Neural cell (in vitro differentiated cells): ENCODE data around the gene PAPPA2. TPM values are rescaled to one million over a fixed set of nuclear protein-coding genes. Genes with fewer than 3 reads are reported as not detected.

Experiments
- H2AFZ ChIP-seq: fragments of 200-600, 300-800 bp; sonication (generic), shearing (Covaris generic); 2 replicates; pipeline ENCODE4 v1.6.0; 2014; ENCODE audit warnings: low read depth, mild to moderate bottlenecking, antibody characterized with exemption, low read length, moderate library complexity
- H3F3A ChIP-seq: fragments of 200-600 bp; shearing (Covaris generic); 2 replicates; pipeline ENCODE4 v1.6.1; 2016; ENCODE audit warnings: mild to moderate bottlenecking, moderate library complexity, mixed read lengths, antibody characterized with exemption, low read length; ENCODE audit not compliant: insufficient read depth, poor library complexity, severe bottlenecking
- H3K27ac ChIP-seq: fragments of 200-600, 300-800 bp; sonication (generic), shearing (Covaris generic); 2 replicates; pipeline ENCODE4 v1.5.1; 2014; ENCODE audit warnings: mild to moderate bottlenecking, low read length, moderate library complexity
- H3K27me3 ChIP-seq: fragments of 300-800, 200-600 bp; sonication (generic), shearing (Covaris generic); 2 replicates; pipeline ENCODE4 v1.6.0; 2014; ENCODE audit warnings: mild to moderate bottlenecking, low read depth, low read length, moderate library complexity; ENCODE audit not compliant: insufficient read depth
- H3K36me3 ChIP-seq: fragments of 300-800, 200-600 bp; sonication (generic), shearing (Covaris generic); 2 replicates; pipeline ENCODE4 v1.5.1; 2014; ENCODE audit warnings: mild to moderate bottlenecking, antibody characterized with exemption, low read length, moderate library complexity; ENCODE audit not compliant: insufficient read depth
- H3K4me2 ChIP-seq: fragments of 300-800, 200-600 bp; sonication (generic), shearing (Covaris generic); 2 replicates; pipeline ENCODE4 v1.6.0; 2014; ENCODE audit warnings: mild to moderate bottlenecking, low read length
- H3K4me3 ChIP-seq: fragments of 300-800, 200-600 bp; sonication (generic), shearing (Covaris generic); 2 replicates; pipeline ENCODE4 v1.5.1; 2014; ENCODE audit warnings: mild to moderate bottlenecking, low read length, moderate library complexity
- H3K79me2 ChIP-seq: fragments of 200-600 bp; shearing (Covaris generic); replicated peaks from 2 replicates; pipeline ENCODE4 v1.6.0; 2014; ENCODE audit warnings: mild to moderate bottlenecking, low read length, moderate library complexity; ENCODE audit not compliant: insufficient read depth
- H3K9ac ChIP-seq: fragments of 300-800, 200-600 bp; sonication (generic), shearing (Covaris generic); 2 replicates; pipeline ENCODE4 v1.6.1; 2016; ENCODE audit warnings: mild to moderate bottlenecking, low read length, mixed read lengths
- H3K9me2 ChIP-seq: fragments of 200-600 bp; shearing (Covaris generic); 2 replicates; pipeline ENCODE4 v1.6.1; 2016; ENCODE audit warnings: mild to moderate bottlenecking, low read length, mixed read lengths; ENCODE audit not compliant: insufficient read depth
- H3K9me3 ChIP-seq: fragments of 200-600, 300-800 bp; sonication (generic), shearing (Covaris generic); 2 replicates; pipeline ENCODE4 v1.6.1; 2016; ENCODE audit warnings: mild to moderate bottlenecking, mixed run types, low read length, moderate library complexity, mixed read lengths
- H4K20me1 ChIP-seq: fragments of 200-600 bp; shearing (Covaris generic); 2 replicates; pipeline ENCODE4 v1.6.1; 2016; ENCODE audit warnings: mild to moderate bottlenecking, mixed run types; ENCODE audit not compliant: insufficient read depth
- EP300 ChIP-seq: fragments of 450-650 bp; conservative IDR thresholded peaks from 2 replicates; pipeline ENCODE4 v1.6.1; 2014; ENCODE audit warnings: antibody characterized with exemption, mild to moderate bottlenecking, moderate library complexity; ENCODE audit not compliant: poor library complexity, severe bottlenecking
- EZH2 ChIP-seq: fragments of 200-600, 300-800 bp; shearing (Covaris generic), sonication (generic); IDR thresholded peaks from 2 replicates; pipeline ENCODE4 v1.6.1; 2014; ENCODE audit warnings: antibody characterized with exemption, low read length, borderline replicate concordance, mild to moderate bottlenecking; ENCODE audit not compliant: insufficient read depth, poor library complexity, severe bottlenecking
- MXI1 ChIP-seq: fragments of 450-650 bp; conservative IDR thresholded peaks from 2 replicates; pipeline ENCODE4 v1.6.1; 2014; ENCODE audit warnings: antibody characterized with exemption, mild to moderate bottlenecking; ENCODE audit not compliant: poor library complexity, severe bottlenecking
- POLR2AphosphoS5 ChIP-seq: IDR thresholded peaks from 2 replicates; pipeline ENCODE4 v1.6.1; 2012
- RAD21 ChIP-seq: fragments of 450-650 bp; conservative IDR thresholded peaks from 2 replicates; pipeline ENCODE4 v1.6.1; 2014; ENCODE audit warnings: antibody characterized with exemption, mild to moderate bottlenecking, moderate library complexity
- SMC3 ChIP-seq: fragments of 450-650 bp; conservative IDR thresholded peaks from 2 replicates; pipeline ENCODE4 v1.6.1; 2014; ENCODE audit warnings: antibody characterized with exemption, mild to moderate bottlenecking, moderate library complexity; ENCODE audit not compliant: poor library complexity
- TAF1 ChIP-seq: IDR thresholded peaks from 2 replicates; pipeline ENCODE4 v1.6.1; 2012; ENCODE audit warnings: low read depth
- polyA plus RNA-seq: library from polyadenylated mRNA; depleted of rRNA; stranded (reverse); fragments of >200 nt; gene quantifications from 2 replicates; pipeline ENCODE4 v1.2.3, GENCODE V29; 2014
- TF ChIP-seq, protein P1 (sequence below): fragments of 450-650 bp; IDR thresholded peaks from 2 replicates; pipeline ENCODE4 v1.5.1; 2014; ENCODE audit warnings: antibody characterized with exemption, mild to moderate bottlenecking, moderate library complexity; ENCODE audit not compliant: poor library complexity, severe bottlenecking
- TF ChIP-seq, protein P2 (sequence below): IDR thresholded peaks from 2 replicates; pipeline ENCODE4 v1.6.1; 2012; ENCODE audit warnings: borderline replicate concordance

The PAPPA2 gene
- polyA plus RNA-seq, 1 donor from 2014 or later, result 0.59 TPM

DNA sequence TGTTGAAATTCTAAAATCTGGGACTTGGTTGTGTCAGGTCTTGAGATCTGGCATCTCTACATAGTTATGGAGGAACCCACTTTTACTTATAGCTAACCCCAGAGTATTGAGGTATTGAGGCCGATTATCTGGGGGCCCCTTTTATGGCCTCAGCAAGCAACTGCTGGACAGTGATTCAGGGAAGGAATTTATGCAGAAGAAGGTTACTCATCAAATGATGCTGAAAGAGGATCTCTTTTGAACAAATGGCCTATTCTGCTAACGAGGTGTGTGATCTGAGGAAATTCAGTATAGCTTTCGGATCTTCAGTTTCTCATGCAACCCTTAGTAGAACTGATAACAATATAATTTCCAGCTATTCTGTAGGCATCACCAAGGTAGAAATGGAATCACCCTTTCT lies 239.9 kb downstream of the PAPPA2 start:
- no peak overlapping the region for H3K4me2 ChIP-seq

DNA sequence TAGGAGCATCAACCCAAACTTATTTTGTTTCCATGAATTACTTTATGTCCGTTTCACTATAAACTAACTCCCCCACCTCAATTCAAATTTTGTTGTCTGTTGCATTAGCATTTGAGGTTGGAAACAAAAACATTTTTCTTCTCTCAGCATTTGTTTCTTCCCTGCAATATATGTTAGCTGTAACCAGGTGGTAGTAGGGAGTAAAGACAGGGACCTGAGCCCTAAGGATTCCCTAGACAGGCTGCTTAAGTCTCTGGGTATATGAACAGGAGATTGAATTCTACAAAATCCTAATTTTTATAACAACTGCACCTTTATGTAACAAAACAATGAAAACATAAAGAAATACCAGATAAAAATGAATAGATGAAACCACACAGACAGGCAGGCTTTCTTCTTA lies 242.6 kb downstream of the PAPPA2 start:
- Histone ChIP-seq H2AFZ (no peak overlapping the region), H3K36me3 (no peaks in the 10 kb centered on the region), H3K27ac (no peak overlapping the region), H3F3A (no peaks in the 10 kb centered on the region), H3K9me2 (no peaks in the 10 kb centered on the region), H3K4me2 (no peak overlapping the region), H4K20me1 (no peaks in the 10 kb centered on the region), H3K9ac (no peak overlapping the region), H3K27me3 (no peaks in the 10 kb centered on the region), H3K4me3 (no peak overlapping the region), H3K79me2 (no peaks in the 10 kb centered on the region), H3K9me3 (no peaks in the 10 kb centered on the region)
- TF ChIP-seq, protein P1, sequence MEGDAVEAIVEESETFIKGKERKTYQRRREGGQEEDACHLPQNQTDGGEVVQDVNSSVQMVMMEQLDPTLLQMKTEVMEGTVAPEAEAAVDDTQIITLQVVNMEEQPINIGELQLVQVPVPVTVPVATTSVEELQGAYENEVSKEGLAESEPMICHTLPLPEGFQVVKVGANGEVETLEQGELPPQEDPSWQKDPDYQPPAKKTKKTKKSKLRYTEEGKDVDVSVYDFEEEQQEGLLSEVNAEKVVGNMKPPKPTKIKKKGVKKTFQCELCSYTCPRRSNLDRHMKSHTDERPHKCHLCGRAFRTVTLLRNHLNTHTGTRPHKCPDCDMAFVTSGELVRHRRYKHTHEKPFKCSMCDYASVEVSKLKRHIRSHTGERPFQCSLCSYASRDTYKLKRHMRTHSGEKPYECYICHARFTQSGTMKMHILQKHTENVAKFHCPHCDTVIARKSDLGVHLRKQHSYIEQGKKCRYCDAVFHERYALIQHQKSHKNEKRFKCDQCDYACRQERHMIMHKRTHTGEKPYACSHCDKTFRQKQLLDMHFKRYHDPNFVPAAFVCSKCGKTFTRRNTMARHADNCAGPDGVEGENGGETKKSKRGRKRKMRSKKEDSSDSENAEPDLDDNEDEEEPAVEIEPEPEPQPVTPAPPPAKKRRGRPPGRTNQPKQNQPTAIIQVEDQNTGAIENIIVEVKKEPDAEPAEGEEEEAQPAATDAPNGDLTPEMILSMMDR, result no peak
- TF ChIP-seq EP300, result no peak
- no peak for TF ChIP-seq MXI1
- no peak for TF ChIP-seq SMC3
- TF ChIP-seq TAF1, result no peak
- no peak for TF ChIP-seq POLR2AphosphoS5
- TF ChIP-seq RAD21, result no peak

More for the DNA sequence above, 239.9 kb downstream of the PAPPA2 start:
- Histone ChIP-seq H2AFZ (no peak overlapping the region), H4K20me1 (no peaks in the 10 kb centered on the region), H3K79me2 (no peaks in the 10 kb centered on the region), H3K9me3 (no peaks in the 10 kb centered on the region), H3K36me3 (no peaks in the 10 kb centered on the region), H3K4me3 (no peak overlapping the region), H3F3A (no peaks in the 10 kb centered on the region), H3K27ac (no peak overlapping the region), H3K9me2 (no peaks in the 10 kb centered on the region), H3K27me3 (no peaks in the 10 kb centered on the region), H3K9ac (no peak overlapping the region)
- TF ChIP-seq POLR2AphosphoS5 (no peak), EP300 (no peak), SMC3 (no peak), RAD21 (no peak), TAF1 (no peak), MXI1 (no peak), EZH2 (no peak)
- TF ChIP-seq, protein P2, sequence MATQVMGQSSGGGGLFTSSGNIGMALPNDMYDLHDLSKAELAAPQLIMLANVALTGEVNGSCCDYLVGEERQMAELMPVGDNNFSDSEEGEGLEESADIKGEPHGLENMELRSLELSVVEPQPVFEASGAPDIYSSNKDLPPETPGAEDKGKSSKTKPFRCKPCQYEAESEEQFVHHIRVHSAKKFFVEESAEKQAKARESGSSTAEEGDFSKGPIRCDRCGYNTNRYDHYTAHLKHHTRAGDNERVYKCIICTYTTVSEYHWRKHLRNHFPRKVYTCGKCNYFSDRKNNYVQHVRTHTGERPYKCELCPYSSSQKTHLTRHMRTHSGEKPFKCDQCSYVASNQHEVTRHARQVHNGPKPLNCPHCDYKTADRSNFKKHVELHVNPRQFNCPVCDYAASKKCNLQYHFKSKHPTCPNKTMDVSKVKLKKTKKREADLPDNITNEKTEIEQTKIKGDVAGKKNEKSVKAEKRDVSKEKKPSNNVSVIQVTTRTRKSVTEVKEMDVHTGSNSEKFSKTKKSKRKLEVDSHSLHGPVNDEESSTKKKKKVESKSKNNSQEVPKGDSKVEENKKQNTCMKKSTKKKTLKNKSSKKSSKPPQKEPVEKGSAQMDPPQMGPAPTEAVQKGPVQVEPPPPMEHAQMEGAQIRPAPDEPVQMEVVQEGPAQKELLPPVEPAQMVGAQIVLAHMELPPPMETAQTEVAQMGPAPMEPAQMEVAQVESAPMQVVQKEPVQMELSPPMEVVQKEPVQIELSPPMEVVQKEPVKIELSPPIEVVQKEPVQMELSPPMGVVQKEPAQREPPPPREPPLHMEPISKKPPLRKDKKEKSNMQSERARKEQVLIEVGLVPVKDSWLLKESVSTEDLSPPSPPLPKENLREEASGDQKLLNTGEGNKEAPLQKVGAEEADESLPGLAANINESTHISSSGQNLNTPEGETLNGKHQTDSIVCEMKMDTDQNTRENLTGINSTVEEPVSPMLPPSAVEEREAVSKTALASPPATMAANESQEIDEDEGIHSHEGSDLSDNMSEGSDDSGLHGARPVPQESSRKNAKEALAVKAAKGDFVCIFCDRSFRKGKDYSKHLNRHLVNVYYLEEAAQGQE, result no peak
- TF ChIP-seq, protein P1, result no peak
